HG03108 (cell line): ENCODE measurements around the gene LONRF2.

ENCODE experiments used
- ATAC-seq: cut with Tn5 transposase; IDR thresholded peaks from one replicate; pipeline ENCODE4 v1.9.1; 2021; ENCODE audit warnings: moderate library complexity; ENCODE audit not compliant: unreplicated experiment

LONRF2 gene

DNA sequence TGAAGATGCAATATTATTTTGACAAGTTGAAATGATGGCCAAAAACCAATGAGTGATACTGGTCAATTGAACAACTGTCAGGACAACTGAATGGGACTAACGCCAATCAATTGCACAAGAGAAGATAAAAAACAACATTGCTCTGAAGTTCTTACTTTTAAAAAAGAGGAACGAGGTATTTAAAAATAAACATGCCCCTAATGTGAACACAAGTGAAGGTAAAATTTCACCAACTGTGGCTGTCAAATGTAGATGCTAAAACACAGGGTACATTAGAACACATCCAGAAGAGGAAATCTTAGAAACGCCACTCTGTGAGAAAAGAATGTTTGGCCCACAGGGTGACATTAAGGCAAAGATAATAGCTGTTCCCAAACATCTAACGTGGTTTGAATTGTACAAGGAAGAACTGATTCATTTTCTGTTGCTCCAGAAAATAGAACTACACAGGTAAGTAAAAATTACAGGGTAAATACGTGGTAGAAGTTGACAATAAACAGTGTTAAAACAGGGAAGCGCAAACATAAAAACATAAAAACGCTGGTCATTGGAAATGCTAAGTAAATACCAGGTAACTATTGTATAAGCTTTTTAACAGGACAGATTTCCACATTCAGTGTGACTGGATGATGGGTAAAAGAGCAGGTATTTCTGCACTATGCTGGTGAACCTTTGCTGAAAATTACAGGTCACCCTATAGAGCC, 20.3 kb downstream of the LONRF2 start:
- ATAC-seq = no peak

DNA sequence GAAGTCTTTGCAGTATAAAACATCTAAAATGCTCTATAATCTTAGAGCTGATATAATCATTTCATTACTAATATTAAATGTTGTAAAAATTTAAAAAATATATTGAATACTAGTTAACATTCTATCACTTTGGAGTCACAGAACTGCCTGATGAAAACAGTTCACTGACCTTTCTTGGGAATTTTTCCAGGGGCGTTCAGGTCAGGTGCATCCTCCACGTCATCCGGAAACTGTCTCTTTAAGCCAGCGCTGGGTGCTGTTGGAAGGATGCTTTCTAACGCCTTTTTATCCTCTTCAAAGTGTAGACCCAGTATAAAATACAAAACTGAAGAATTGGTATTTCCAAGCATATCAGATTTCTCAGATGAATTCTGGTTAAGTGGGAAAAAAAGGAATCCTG, 22.8 kb downstream of the LONRF2 start:
- ATAC-seq = no peak

DNA sequence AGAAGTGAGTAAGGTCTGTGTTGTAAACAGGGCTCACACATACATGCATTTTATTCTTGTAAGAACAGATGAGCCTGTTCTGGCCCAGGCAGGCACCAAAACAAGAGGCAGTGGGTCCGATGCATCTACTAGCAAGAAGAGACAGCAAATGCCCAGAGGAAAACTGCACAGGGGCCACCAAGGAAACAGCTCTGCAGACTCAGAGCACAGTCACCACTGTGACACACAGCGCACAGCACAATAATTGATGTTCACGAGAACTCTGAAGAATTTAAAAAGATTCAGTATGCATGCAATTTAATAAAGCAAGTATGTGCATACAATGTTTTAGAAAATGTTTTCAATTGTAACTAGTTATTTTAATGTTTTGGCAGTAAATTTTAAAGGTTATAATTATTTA, 24.8 kb downstream of the LONRF2 start:
- ATAC-seq = no peak

DNA sequence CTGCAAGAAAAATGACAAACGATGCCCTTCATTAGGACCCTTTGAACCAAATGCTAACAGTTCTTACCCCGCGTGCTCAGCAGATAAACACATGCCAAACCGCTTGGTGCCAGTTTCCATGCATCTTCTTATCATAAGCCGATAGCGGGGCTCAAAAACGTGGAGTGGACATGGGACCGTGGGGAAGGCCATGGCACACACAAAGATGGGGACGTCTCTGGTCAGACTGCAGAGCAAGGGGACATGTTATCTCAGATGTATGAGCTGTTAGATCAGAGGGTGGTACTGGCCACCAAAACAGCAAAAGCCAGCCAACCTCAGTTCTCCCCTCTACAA, 28.2 kb downstream of the LONRF2 start:
- no peak for ATAC-seq

DNA sequence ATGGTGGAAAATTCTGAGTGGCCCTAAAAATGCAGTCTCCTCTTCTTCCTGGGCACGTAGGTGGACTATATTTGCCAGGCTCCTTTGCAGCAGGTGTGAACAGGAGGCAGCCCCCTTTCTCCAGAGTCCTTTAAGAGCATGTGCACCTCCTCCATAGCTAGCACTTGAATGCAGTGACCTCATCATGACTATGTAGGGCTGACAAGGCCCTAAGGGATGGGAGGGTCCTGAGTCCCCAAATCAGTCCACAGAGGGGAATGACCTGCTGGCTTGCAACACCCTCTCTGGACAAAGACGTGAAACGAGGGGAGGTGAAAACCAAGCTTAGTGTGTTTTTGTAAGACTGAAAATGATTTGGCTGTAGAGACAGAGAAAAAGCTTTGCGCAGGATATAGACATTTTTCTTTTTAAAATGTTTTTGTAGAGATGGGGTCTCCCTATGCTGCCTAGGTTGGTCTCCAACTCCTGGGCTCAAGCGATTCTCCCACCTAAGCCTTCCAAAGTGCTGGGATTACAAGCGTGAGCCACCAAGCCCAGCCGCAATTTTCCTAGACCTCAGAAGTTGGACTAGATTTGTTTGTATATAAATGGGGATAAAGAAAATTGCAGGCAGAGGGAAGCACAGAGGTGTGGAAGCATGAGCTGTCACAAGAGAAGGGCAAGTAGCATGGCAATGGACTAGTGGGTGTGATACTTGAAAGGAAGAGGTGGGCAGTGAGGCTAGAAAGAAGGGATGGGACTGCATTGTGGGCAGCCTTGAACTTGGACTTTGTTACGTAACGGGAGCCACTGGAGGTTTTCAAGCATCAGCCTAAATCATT, 28.8 kb downstream of the LONRF2 start:
- no peak for ATAC-seq

DNA sequence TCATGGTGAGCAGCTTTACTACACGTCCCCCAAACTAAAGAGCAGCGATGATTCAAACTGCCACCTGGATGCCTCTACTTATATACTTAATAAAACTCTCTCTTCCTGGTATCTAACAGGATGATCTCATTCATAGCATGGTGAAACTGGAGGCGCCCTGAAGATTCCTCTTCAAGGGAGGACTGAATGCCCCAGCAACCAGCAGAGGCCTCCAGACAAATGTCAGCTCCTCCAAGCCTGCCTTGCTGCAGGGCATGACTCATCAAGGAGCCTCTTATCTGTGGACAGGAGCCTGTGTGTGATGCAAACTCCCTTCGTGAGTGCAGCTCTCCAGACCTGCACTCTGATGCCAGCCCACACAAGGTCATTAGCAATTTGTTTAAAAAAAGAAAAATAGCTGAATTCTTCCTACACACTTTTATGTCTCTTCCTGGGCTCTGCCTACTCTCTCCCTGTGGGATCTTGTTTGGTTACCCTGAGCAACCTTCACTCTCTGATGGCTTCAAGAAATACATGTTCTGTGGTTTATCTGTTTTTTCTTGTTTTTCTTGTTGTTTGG, 30.2 kb downstream of the LONRF2 start:
- no peak for ATAC-seq

DNA sequence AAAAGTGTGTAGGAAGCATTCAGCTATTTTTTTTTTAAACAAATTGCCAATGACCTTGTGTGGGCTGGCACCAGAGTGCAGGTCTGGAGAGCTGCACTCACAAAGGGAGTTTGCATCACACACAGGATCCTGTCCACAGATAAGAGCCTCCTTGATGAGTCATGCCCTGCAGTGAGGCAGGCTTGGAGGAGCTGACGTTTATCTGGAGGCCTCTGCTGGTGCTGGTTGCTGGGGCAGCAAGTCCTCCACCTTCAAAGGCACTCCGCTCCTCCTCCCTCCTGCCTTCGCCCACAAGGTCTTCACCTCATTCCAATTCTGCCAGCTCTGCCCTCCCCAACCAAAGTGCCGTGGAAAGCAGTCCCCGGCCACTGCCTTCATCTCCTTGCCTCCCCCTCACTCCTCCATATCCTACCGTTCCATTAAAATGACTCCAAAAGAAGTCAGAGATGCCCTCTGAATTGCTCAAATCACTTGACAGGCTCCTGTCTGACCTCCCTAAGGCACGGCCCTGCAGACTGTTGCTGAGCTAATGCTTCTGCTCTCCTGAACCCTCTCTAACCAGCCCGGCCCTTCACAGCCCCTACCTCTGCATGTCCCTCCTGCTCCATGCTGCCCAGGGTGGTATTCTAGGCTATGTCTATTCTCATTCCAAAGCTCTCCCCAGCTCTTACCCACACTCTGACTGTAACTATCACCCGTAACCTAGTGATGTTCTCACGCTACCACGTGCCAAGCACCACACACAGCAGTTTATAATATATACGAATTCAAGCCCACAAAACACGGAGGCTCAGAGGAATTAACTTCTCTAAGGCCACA, 30.9 kb downstream of the LONRF2 start:
- no peak for ATAC-seq

DNA sequence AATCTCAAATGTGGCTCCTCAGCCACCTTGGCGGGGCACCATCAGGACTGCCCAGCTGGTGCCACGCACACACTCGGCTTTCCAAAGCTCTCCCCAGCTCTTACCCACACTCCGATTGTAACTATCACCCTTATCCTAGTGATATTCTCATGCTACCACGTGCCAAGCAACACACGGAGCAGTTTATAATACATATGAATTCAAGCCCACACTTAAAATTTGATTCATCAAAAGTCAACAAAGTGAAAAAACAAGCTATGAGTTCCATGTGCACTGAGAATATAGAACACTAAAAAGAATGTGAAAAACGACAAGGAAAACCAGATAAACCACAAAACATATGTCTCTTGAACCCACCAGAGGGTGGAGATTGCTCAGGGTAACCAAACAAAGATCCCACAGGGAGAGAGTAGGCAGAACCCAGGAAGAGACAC, 31.6 kb downstream of the LONRF2 start:
- no peak for ATAC-seq

DNA sequence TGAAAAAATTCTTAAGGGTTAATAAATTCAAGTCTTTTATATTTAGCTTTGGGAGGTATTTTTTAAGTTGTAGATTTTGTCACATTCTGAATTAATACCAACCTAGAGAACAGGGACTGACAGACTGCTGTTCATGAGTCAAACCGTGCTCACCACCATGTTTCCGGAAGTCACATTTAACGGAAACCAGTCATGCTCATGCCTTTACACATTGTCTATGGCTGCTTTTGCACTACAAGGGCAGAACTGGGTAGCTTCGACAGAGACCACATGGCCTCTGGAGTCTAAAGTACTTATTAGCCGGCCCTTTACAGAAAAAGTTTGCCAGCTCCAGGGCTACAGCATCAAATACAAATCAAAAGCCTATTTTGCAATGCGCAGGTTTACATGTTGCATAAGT, 33.3 kb downstream of the LONRF2 start:
- no peak for ATAC-seq

DNA sequence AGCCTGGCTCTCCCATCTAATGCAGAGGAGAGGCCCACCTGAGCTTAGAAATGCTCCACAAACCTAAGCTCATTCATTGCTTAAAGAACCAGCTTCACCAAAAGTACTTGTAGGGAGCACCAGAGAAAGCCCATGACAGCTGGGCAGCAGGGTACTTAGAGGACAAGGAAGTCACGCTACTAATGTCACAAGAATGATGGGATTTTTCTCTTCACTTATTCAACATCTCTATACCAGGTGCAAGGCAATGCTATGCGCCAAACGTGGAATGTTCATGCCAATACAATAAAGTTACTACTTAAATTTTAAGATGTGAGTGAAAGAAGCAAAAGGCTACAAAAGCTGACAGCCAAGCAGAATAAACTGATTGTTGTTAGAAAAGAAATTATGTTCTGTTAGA, 36.0 kb downstream of the LONRF2 start:
- ATAC-seq = no peak

DNA sequence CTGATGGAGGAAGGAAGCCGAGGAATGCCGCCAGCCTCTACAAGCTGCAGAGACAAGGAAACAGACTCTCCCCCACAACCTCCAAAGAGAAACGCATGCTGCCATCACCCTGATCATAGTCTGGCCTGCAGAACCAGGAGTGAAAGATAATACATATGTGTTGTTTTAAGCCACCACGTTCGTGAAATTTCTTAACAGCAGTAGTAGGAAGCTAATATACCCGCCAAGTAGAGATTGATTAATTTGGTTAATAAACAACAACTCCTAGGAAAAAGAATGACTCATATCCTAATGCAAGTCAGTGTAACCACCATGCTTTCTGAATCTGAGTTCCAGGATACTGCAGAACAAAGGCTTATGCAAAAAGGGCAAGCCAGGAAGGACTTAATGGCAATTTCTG, 36.6 kb downstream of the LONRF2 start:
- ATAC-seq = no peak

DNA sequence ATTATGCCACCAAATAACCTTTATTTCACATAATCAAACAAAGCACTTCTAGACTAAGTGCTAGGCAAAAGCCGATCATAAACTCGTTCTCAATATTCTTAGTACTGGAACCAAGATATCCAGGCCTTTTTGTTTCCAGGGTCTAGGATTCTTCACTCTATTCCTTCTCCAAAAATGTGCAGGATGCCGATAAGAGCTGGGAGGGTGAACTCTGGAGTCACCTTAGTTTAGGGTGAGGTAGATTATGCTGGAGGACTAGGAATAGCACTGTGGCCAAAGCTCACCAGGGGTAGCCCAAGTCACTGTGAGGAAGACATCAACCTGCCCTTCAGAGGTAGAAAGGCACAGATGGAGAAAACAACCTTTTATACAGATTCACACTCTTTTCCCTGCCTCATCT, 37.3 kb downstream of the LONRF2 start:
- no peak for ATAC-seq

DNA sequence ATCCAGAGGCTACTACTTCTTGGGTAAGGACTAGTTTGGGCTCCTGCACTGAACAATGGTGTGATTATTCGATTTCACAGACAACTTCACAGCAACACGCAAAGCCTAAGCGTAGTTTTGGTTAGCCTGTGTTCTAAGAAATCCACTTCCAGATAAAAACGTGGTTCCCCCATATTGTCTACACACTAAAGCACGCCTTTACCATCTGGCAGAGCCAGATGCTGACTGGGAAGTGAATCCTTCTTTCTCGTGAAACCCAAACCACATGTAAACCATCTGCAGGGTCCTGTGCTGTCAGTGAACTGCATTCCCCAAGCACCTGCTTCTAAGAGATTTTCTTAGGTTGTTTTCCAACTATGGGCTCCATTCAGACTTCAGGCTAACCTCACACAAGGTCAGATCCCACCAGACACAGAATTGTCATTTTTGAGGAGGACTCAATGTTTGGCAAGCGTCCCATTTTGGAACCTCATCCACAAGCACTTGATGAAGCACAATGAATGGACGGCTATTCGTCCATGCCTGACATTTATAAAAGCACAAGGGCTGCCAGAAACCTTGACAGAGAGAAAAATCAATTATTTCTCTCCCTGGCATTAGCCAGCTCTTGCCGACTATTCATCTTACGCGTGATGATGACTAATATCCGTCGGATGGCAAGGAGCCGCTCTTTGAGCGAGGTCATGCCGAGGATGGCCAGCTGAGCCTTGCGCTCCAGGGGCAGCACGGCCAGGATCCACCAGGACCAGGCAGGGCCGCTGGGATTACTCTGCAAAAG, 38.4 kb downstream of the LONRF2 start:
- no peak for ATAC-seq

DNA sequence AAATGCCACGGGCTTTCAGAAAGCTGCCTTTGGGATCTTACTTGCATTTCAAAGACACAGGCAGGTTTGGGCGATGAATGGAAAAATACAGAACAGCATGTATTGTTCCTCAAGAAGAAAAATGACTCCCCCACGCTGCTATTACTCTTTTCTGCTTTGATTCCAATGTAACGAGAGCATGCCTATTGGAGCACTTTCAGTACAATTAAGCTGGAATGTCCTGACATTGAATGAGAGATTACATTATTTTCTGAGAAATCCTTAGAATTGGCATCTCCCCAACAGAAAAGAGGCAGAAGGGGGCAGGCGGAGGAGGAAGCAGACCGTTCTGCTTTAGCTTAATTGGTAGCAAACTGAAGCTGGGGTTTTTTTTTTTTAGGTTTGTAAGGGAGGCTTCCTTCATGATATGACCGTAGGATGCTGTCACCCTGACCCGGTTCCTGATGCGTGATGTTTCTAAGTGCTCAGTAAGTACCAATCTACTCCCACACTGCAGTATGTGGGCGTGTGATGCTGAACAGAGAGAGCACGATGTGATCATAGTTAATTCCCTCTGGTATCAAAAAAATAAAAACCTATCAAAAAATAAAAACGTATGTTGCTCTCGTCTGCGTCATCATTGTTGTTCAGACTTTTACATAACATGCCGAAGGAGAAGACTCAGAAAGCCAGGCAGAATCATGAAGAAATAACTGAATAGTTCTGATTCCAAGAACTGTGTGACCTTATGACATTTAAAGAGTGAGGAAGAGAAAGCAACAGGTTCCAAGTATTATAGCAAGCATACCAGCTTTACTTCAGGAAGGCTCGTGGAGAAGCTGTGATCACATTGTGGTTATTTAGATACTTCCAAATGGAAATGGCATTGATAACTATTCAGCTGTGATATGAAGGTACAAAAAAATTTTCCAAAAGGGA, 40.5 kb downstream of the LONRF2 start:
- ATAC-seq = no peak

DNA sequence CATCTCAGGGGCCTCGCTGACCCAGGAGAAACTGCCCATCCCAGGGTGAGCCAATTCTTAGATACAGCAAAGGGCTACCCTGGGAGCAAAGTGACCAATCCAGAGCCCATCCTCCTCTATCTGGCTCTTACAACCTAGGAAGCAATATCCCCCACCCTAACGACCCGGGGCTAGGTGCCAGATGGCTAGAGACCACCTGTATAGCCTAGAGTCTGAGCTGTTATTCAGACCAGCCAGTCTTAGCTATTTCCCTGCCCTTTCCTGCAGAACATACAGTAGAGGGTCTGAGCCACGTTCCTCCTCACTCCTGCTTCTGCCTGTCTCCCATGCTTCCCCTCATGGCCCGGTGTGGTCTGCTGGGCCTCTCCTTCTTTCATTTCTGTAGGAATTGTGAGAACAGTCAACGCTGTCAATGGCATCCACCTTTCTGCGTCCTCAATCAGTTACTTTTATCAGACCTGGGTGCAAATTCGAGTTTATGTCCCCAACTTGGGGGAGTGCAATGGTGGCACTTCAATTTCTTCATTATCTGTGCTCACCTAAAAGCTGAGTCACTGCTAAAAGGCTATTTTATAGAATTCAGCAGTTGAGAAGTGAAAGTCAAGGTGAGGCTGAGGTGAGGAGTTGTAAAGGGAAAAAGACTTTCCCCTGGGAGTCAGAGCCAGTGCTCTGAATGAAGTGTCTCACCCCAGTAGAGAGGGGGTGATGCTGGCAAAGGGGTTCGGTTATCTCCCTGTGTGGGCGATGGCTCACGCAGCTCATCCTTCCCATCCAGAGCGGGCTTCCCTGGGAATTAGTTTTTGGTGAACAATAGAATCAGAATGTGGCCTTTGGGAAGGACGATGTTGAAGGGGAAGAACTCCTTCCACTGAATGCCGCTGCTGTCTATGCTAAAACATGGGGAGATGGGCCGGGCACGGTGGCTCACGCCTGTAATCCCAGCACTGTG, 42.4 kb downstream of the LONRF2 start:
- ATAC-seq = no peak

DNA sequence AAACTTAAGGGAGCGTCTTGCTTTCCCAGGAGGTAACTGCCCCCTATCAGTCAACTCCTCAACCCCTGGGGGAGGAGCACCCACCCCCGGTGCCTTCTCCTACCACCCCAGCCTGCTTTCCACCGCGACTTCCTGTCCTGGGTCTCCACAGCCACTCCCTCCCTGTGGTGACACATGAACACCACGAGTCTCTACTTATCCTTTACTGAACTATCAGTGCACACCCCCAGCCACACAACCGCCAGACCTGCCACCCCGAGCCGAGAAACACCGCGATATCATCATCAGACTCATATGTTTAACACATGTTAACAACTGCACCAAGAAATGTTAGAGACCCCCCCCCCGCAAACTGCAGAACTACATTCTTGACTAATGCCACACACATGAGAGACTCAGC, 43.3 kb downstream of the LONRF2 start:
- no peak for ATAC-seq

DNA sequence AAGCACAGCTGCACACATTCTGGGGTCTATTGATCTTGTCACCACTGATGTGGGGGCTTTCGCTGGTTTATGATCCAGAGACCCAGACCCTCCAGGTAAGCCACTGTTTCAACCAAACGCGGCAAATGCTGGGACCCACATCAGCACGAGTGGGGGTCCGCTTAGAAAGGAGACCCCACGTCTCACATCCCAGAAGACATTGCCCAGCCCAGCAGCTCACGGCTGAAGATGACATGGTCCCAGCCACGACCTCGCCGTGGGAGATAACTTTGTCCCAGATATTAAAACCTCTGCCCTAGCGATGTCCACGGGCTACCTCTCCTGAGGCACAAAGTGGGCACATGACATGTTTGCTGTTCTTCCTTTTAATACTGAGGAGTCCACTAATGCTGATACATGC, 43.8 kb downstream of the LONRF2 start:
- ATAC-seq = no peak

DNA sequence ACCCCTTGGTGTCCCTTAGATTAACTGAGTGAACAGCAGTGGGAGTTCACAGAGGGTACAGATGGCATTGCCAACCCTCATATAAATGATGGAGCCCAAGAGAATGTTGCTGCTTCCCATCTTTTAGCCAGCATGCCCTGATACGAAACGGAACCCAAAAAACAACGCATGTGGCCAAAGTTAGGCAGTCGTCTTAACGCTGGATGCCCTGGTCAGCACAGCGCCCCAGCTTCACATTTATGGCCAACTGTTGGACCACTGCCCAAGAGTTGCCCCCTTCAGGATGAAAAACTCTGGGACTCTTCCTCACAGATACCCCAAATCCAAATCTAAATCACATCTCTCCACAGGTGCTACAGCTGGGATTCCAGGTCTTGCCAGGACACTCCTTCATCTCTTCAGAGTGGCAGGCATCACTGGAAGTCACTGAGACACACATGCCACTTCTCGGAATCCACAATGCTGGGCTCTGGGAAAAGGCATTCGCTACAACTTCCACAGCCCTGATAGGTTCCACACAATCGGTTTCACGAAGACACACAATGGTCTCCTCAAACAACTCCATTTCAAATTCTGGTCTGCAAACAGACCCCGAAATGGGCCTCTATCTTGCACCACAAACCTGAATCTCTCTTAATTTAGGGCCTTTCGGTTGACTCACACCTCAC, 44.6 kb downstream of the LONRF2 start:
- no peak for ATAC-seq
